H9 (cell line): ENCODE data around the gene ATG101. TPM values are rescaled to one million over a fixed set of nuclear protein-coding genes. Genes with fewer than 3 reads are reported as not detected.

Experiments
- DNase-seq: peaks from one replicate; pipeline ENCODE4 v3.0.0-alpha.2; 2017
- H2AFZ ChIP-seq: one replicate; pipeline ENCODE4 v1.6.1; 2013; ENCODE audit warnings: mild to moderate bottlenecking, low read length, control low read depth, moderate library complexity
- H2AK5ac ChIP-seq: 2 replicates; pipeline ENCODE4 v1.6.1; 2013; ENCODE audit warnings: low read length, control low read depth, mixed read lengths; ENCODE audit not compliant: insufficient read length
- H2BK120ac ChIP-seq: one replicate; pipeline ENCODE4 v1.6.1; 2013; ENCODE audit warnings: low read depth, mild to moderate bottlenecking, low read length, control low read depth, inconsistent platforms; ENCODE audit not compliant: poor library complexity, severe bottlenecking
- H2BK12ac ChIP-seq: 2 replicates; pipeline ENCODE4 v1.6.1; 2013; ENCODE audit warnings: low read length, control low read depth, mixed read lengths, low read depth; ENCODE audit not compliant: insufficient read length
- H2BK15ac ChIP-seq: 2 replicates; pipeline ENCODE4 v1.6.1; 2013; ENCODE audit warnings: low read depth, low read length, control low read depth
- H2BK20ac ChIP-seq: one replicate; pipeline ENCODE4 v1.6.1; 2013; ENCODE audit warnings: low read depth, mild to moderate bottlenecking, low read length, control low read depth, inconsistent platforms; ENCODE audit not compliant: poor library complexity, severe bottlenecking
- H2BK5ac ChIP-seq: 2 replicates; pipeline ENCODE4 v1.6.1; 2013; ENCODE audit warnings: low read length, control low read depth, mixed read lengths; ENCODE audit not compliant: insufficient read length
- H3K14ac ChIP-seq: 2 replicates; pipeline ENCODE4 v1.6.1; 2013; ENCODE audit warnings: low read length, control low read depth; ENCODE audit not compliant: insufficient read depth
- H3K18ac ChIP-seq: 2 replicates; pipeline ENCODE4 v1.6.1; 2013; ENCODE audit warnings: low read depth, mild to moderate bottlenecking, mixed read lengths, low read length, control low read depth; ENCODE audit not compliant: insufficient read length
- H3K23ac ChIP-seq: 2 replicates; pipeline ENCODE4 v1.6.1; 2013; ENCODE audit warnings: low read length, control low read depth, mixed read lengths, low read depth; ENCODE audit not compliant: insufficient read length
- H3K23me2 ChIP-seq: 2 replicates; pipeline ENCODE4 v1.6.1; 2013; ENCODE audit warnings: low read depth, mild to moderate bottlenecking, mixed read lengths, low read length, control low read depth; ENCODE audit not compliant: insufficient read length, poor library complexity, severe bottlenecking
- H3K27ac ChIP-seq: 2 replicates; pipeline ENCODE4 v1.5.1; 2013; ENCODE audit warnings: low read length, control low read depth, mixed read lengths, low read depth; ENCODE audit not compliant: insufficient read length
- H3K27me3 ChIP-seq: 2 replicates; pipeline ENCODE4 v1.6.1; 2013; ENCODE audit warnings: low read length, control low read depth, inconsistent platforms; ENCODE audit not compliant: insufficient read depth
- H3K4ac ChIP-seq: 2 replicates; pipeline ENCODE4 v1.6.1; 2013; ENCODE audit warnings: low read depth, mild to moderate bottlenecking, control low read depth, inconsistent platforms, low read length, moderate library complexity
- H3K4me1 ChIP-seq: 2 replicates; pipeline ENCODE4 v1.6.1; 2013; ENCODE audit warnings: low read length, control low read depth, inconsistent platforms; ENCODE audit not compliant: insufficient read depth
- H3K4me2 ChIP-seq: 2 replicates; pipeline ENCODE4 v1.6.1; 2013; ENCODE audit warnings: low read length, control low read depth, mixed read lengths; ENCODE audit not compliant: insufficient read length, insufficient read depth
- H3K56ac ChIP-seq: 2 replicates; pipeline ENCODE4 v1.6.1; 2013; ENCODE audit warnings: low read depth, mild to moderate bottlenecking, mixed read lengths, low read length, control low read depth; ENCODE audit not compliant: insufficient read length
- H3K79me1 ChIP-seq: 2 replicates; pipeline ENCODE4 v1.6.1; 2013; ENCODE audit warnings: low read depth, mild to moderate bottlenecking, moderate library complexity, low read length, control low read depth, inconsistent platforms; ENCODE audit not compliant: insufficient read depth, poor library complexity, severe bottlenecking
- H3K79me2 ChIP-seq: 2 replicates; pipeline ENCODE4 v1.6.1; 2013; ENCODE audit warnings: low read length, control low read depth, inconsistent platforms; ENCODE audit not compliant: insufficient read depth
- H3K9ac ChIP-seq: 2 replicates; pipeline ENCODE4 v1.6.1; 2013; ENCODE audit warnings: low read length, control low read depth, mixed read lengths; ENCODE audit not compliant: insufficient read length; ENCODE audit errors: extremely low read depth
- H3K9me3 ChIP-seq: one replicate; pipeline ENCODE4 v1.6.1; 2013; ENCODE audit warnings: low read depth, low read length, inconsistent platforms; ENCODE audit not compliant: control insufficient read depth
- H3T11ph ChIP-seq: one replicate; pipeline ENCODE4 v1.6.1; 2013; ENCODE audit warnings: mild to moderate bottlenecking, low read length, control low read depth, inconsistent platforms
- H4K20me1 ChIP-seq: one replicate; pipeline ENCODE4 v1.6.1; 2013; ENCODE audit not compliant: control insufficient read depth, insufficient read length, insufficient read depth
- H4K5ac ChIP-seq: 2 replicates; pipeline ENCODE4 v1.6.1; 2013; ENCODE audit warnings: low read depth, mild to moderate bottlenecking, mixed read lengths, low read length, control low read depth; ENCODE audit not compliant: insufficient read length
- H4K8ac ChIP-seq: replicated peaks from 2 replicates; pipeline ENCODE4 v1.6.1; 2013; ENCODE audit warnings: low read length, control low read depth, mixed read lengths, low read depth; ENCODE audit not compliant: insufficient read length
- H4K91ac ChIP-seq: 2 replicates; pipeline ENCODE4 v1.6.1; 2013; ENCODE audit warnings: low read depth, mild to moderate bottlenecking, moderate library complexity, mixed read lengths, low read length, control low read depth; ENCODE audit not compliant: insufficient read length
- H3K27ac Mint-ChIP-seq, 3 experiments: 2 replicates in 2 of 3; 3 replicates in 1 of 3; pipeline ENCODE4 v1.8.0; 2020 to 2021; ENCODE audit warnings: mixed read lengths in 3 of 3, mild to moderate bottlenecking in 1 of 3, moderate library complexity in 1 of 3
- H3K27me3 Mint-ChIP-seq: 2 replicates; pipeline ENCODE4 v1.8.0; 2021; ENCODE audit warnings: low read depth, mild to moderate bottlenecking, moderate library complexity, mixed read lengths
- H3K36me3 Mint-ChIP-seq, 3 experiments: 2 replicates in 2 of 3; 3 replicates in 1 of 3; pipeline ENCODE4 v1.8.0; 2020 to 2021; ENCODE audit warnings: low read depth in 3 of 3, mixed read lengths in 3 of 3; ENCODE audit not compliant: insufficient read depth in 1 of 3
- H3K4me1 Mint-ChIP-seq, 2 experiments: 2 replicates each; pipeline ENCODE4 v1.8.0; 2020; ENCODE audit warnings: mixed read lengths in 2 of 2
- H3K4me3 Mint-ChIP-seq, 2 experiments: 2 replicates in 1 of 2; 3 replicates in 1 of 2; pipeline ENCODE4 v1.8.0; 2020 to 2021; ENCODE audit warnings: mild to moderate bottlenecking in 2 of 2, mixed read lengths in 2 of 2, moderate library complexity in 1 of 2
- H3K9me3 Mint-ChIP-seq, 2 experiments: 2 replicates in 1 of 2; 3 replicates in 1 of 2; pipeline ENCODE4 v1.8.0; 2020; ENCODE audit warnings: mild to moderate bottlenecking in 2 of 2, mixed read lengths in 2 of 2, moderate library complexity in 1 of 2
- WGBS: extraction: QIAGEN DNeasy Blood & Tissue Kit; methylation state at CpG from one replicate; pipeline ENCODE4 v1.1.7; 2013; ENCODE audit warnings: missing lambda C conversion rate, low lambda C conversion rate, mixed read lengths; ENCODE audit not compliant: insufficient read length; ENCODE audit errors: extremely low coverage; 5-methylcytosine and 5-hydroxymethylcytosine counted together
- total RNA-seq: library from RNA; stranded (reverse); gene quantifications from 2 replicates; pipeline ENCODE4 v1.2.1, GENCODE V29; 2021
- TF ChIP-seq, protein P1 (sequence below): fragments of 200-600 bp; sonication (generic); conservative IDR thresholded peaks from 3 replicates; pipeline ENCODE4 v1.8.0; 2021; ENCODE audit warnings: antibody characterized with exemption, mild to moderate bottlenecking

The ATG101 gene
- total RNA-seq, 1 experiment from 2014 or later: 58.3 TPM

GRCh38 chr12:52070185-52070925, 577 bp downstream of the ATG101 start:
- Mint-ChIP-seq H3K36me3 (peaks cover 24 to 34% (median 31%) of the 10 kb centered on the region in 3 experiments; a peak in 6 of 7 replicates), H3K4me1 (peaks cover 15% of the 10 kb centered on the region in 2 experiments), H3K9me3 (no peaks in the 10 kb centered on the region), H3K27ac (peak overlapping the region; percentile 58 to 97 (median 59); a peak in 6 of 7 replicates), H3K27me3 (peaks cover 24% of the 10 kb centered on the region), H3K4me3 (peak overlapping the region; percentile 97 to 98)
- Histone ChIP-seq H4K5ac (no peak overlapping the region), H3K18ac (peak overlapping the region; percentile 27), H3K14ac (peak overlapping the region; percentile 42), H3K79me2 (peaks cover 11% of the 10 kb centered on the region; the same call in 1 of the 2 replicates), H3K23me2 (peaks cover 7% of the 10 kb centered on the region), H2BK120ac (no peak overlapping the region), H2AK5ac (no peak overlapping the region), H4K91ac (no peak overlapping the region), H3T11ph (no peak overlapping the region), H4K8ac (no peak overlapping the region), H3K4me1 (no peaks in the 10 kb centered on the region), H4K20me1 (peaks cover 2% of the 10 kb centered on the region), H3K27me3 (no peaks in the 10 kb centered on the region), H3K23ac (no peak overlapping the region), H2BK5ac (no peak overlapping the region), H2BK12ac (no peak overlapping the region), H2BK15ac (no peak overlapping the region), H2AFZ (no peak overlapping the region), H2BK20ac (no peak overlapping the region), H3K9me3 (no peaks in the 10 kb centered on the region), H3K9ac (peak overlapping the region; percentile 80), H3K4ac (no peak overlapping the region), H3K79me1 (no peaks in the 10 kb centered on the region), H3K56ac (no peak overlapping the region), H3K4me2 (peak overlapping the region; percentile 98), H3K27ac (no peak overlapping the region)
- no CpG with 5 or more reads among the region's 37 CpGs for WGBS
- no peak for DNase-seq
- TF ChIP-seq, protein P1, sequence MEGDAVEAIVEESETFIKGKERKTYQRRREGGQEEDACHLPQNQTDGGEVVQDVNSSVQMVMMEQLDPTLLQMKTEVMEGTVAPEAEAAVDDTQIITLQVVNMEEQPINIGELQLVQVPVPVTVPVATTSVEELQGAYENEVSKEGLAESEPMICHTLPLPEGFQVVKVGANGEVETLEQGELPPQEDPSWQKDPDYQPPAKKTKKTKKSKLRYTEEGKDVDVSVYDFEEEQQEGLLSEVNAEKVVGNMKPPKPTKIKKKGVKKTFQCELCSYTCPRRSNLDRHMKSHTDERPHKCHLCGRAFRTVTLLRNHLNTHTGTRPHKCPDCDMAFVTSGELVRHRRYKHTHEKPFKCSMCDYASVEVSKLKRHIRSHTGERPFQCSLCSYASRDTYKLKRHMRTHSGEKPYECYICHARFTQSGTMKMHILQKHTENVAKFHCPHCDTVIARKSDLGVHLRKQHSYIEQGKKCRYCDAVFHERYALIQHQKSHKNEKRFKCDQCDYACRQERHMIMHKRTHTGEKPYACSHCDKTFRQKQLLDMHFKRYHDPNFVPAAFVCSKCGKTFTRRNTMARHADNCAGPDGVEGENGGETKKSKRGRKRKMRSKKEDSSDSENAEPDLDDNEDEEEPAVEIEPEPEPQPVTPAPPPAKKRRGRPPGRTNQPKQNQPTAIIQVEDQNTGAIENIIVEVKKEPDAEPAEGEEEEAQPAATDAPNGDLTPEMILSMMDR: no peak; the same call in 2 of the 3 replicates
